ENCODE measurements around the gene APBA3. TPM values are rescaled to one million over a fixed set of nuclear protein-coding genes. Genes with fewer than 3 reads are reported as not detected.

Gene APBA3
- total and polyA plus RNA-seq, 2 donors from 2014 or later = 17.1 to 27.5 TPM

- no peak overlapping the region for H3K4me3 ChIP-seq (ENCODE audit: low read length in 3 of 3)
- DNase-seq (no peak), FAIRE-seq (no peak)
- intact Hi-C loops (cut with DNase I) = no loop called here
- H3K4me1 ChIP-seq (ENCODE audit: control insufficient read depth in 2 of 3, insufficient read depth in 2 of 3, low read depth in 1 of 3, low read length in 3 of 3) = peaks cover 0 to 2% (median 0%) of the 10 kb centered on the region in 3 donors
- H3K9me3 ChIP-seq (ENCODE audit: control insufficient read depth in 2 of 3, insufficient read depth in 1 of 3, low read length in 3 of 3) = peaks cover 0 to 4% (median 0%) of the 10 kb centered on the region in 3 donors
- no peaks in the 10 kb centered on the region for H3K36me3 ChIP-seq (ENCODE audit: control insufficient read depth in 2 of 3, insufficient read depth in 3 of 3, low read length in 3 of 3)
- no peak overlapping the region for H3K27ac ChIP-seq (ENCODE audit: low read depth in 2 of 2, low read length in 2 of 2)
- H3K27me3 ChIP-seq (ENCODE audit: control insufficient read depth, insufficient read depth, low read length) = peaks cover 4% of the 10 kb centered on the region
- no peak for TF ChIP-seq CTCF (IDR thresholded peaks at IDR 0.05; ENCODE audit: borderline replicate concordance, extremely low read depth, insufficient read depth)
- no peak overlapping the region for H3K9ac ChIP-seq (ENCODE audit: low read length in 3 of 3)
Observed at GRCh38 chr19:3798137-3798536, 36.6 kb upstream of the APBA3 start.

GRCh38 chr19:3796358-3796757, 34.9 kb upstream of the APBA3 start:
- H3K27ac ChIP-seq (ENCODE audit: low read depth in 2 of 2, low read length in 2 of 2) = no peak overlapping the region
- intact Hi-C loops (cut with DNase I) = no loop called here
- peaks cover 0 to 2% (median 0%) of the 10 kb centered on the region in 3 donors for H3K4me1 ChIP-seq (ENCODE audit: control insufficient read depth in 2 of 3, insufficient read depth in 2 of 3, low read depth in 1 of 3, low read length in 3 of 3)
- FAIRE-seq = no peak
- H3K27me3 ChIP-seq (ENCODE audit: control insufficient read depth, insufficient read depth, low read length) = peaks cover 4% of the 10 kb centered on the region
- TF ChIP-seq CTCF (IDR thresholded peaks at IDR 0.05; ENCODE audit: borderline replicate concordance, extremely low read depth, insufficient read depth) = no peak
- H3K9ac ChIP-seq (ENCODE audit: low read length in 3 of 3) = no peak overlapping the region
- no peaks in the 10 kb centered on the region for H3K36me3 ChIP-seq (ENCODE audit: control insufficient read depth in 2 of 3, insufficient read depth in 3 of 3, low read length in 3 of 3)
- peaks cover 0 to 4% (median 0%) of the 10 kb centered on the region in 3 donors for H3K9me3 ChIP-seq (ENCODE audit: control insufficient read depth in 2 of 3, insufficient read depth in 1 of 3, low read length in 3 of 3)
- no peak for DNase-seq
- H3K4me3 ChIP-seq (ENCODE audit: low read length in 3 of 3) = no peak overlapping the region

GRCh38 chr19:3793799-3794198, 32.3 kb upstream of the APBA3 start:
- peaks cover 0 to 4% (median 0%) of the 10 kb centered on the region in 3 donors for H3K9me3 ChIP-seq (ENCODE audit: control insufficient read depth in 2 of 3, insufficient read depth in 1 of 3, low read length in 3 of 3)
- no peak overlapping the region for H3K27ac ChIP-seq (ENCODE audit: low read depth in 2 of 2, low read length in 2 of 2)
- no peak for TF ChIP-seq CTCF (IDR thresholded peaks at IDR 0.05; ENCODE audit: borderline replicate concordance, extremely low read depth, insufficient read depth)
- H3K4me3 ChIP-seq (ENCODE audit: low read length in 3 of 3) = no peak overlapping the region
- FAIRE-seq (no peak), DNase-seq (no peak)
- intact Hi-C loops (cut with DNase I) = no loop called here
- H3K36me3 ChIP-seq (ENCODE audit: control insufficient read depth in 2 of 3, insufficient read depth in 3 of 3, low read length in 3 of 3) = no peaks in the 10 kb centered on the region
- H3K4me1 ChIP-seq (ENCODE audit: control insufficient read depth in 2 of 3, insufficient read depth in 2 of 3, low read depth in 1 of 3, low read length in 3 of 3) = no peaks in the 10 kb centered on the region
- H3K27me3 ChIP-seq (ENCODE audit: control insufficient read depth, insufficient read depth, low read length) = no peaks in the 10 kb centered on the region
- H3K9ac ChIP-seq (ENCODE audit: low read length in 3 of 3) = no peak overlapping the region

- no peak overlapping the region for H3K4me3 ChIP-seq (ENCODE audit: low read length in 3 of 3)
- no peak for TF ChIP-seq CTCF (IDR thresholded peaks at IDR 0.05; ENCODE audit: borderline replicate concordance, extremely low read depth, insufficient read depth)
- H3K9me3 ChIP-seq (ENCODE audit: control insufficient read depth in 2 of 3, insufficient read depth in 1 of 3, low read length in 3 of 3) = peaks cover 0 to 4% (median 0%) of the 10 kb centered on the region in 3 donors
- H3K4me1 ChIP-seq (ENCODE audit: control insufficient read depth in 2 of 3, insufficient read depth in 2 of 3, low read depth in 1 of 3, low read length in 3 of 3) = no peaks in the 10 kb centered on the region
- H3K27me3 ChIP-seq (ENCODE audit: control insufficient read depth, insufficient read depth, low read length) = no peaks in the 10 kb centered on the region
- no peak for FAIRE-seq
- H3K36me3 ChIP-seq (ENCODE audit: control insufficient read depth in 2 of 3, insufficient read depth in 3 of 3, low read length in 3 of 3) = no peaks in the 10 kb centered on the region
- DNase-seq = no peak
- H3K9ac ChIP-seq (ENCODE audit: low read length in 3 of 3) = no peak overlapping the region
- H3K27ac ChIP-seq (ENCODE audit: low read depth in 2 of 2, low read length in 2 of 2) = no peak overlapping the region
- intact Hi-C loops (cut with DNase I) = no loop called here
Observed at GRCh38 chr19:3792114-3792513, 30.6 kb upstream of the APBA3 start.
